CD4-positive, alpha-beta T cell treated with Interferon alpha-2 for 1 hour (primary cell): ENCODE results near the gene ANGPT4.
A peak's percentile ranks its signal among the peaks of the same experiment; 100 is the strongest.
"Not testable (repeated sequence)": the region's sequence is repeated elsewhere in the genome, so short reads cannot be mapped to it uniquely, and the experiment has no call there.

ENCODE experiments used
- DNase-seq, 2 donors: peaks; one replicate each; pipeline ENCODE4 v3.0.0-alpha.2; 2020 to 2022

The ANGPT4 gene

DNA sequence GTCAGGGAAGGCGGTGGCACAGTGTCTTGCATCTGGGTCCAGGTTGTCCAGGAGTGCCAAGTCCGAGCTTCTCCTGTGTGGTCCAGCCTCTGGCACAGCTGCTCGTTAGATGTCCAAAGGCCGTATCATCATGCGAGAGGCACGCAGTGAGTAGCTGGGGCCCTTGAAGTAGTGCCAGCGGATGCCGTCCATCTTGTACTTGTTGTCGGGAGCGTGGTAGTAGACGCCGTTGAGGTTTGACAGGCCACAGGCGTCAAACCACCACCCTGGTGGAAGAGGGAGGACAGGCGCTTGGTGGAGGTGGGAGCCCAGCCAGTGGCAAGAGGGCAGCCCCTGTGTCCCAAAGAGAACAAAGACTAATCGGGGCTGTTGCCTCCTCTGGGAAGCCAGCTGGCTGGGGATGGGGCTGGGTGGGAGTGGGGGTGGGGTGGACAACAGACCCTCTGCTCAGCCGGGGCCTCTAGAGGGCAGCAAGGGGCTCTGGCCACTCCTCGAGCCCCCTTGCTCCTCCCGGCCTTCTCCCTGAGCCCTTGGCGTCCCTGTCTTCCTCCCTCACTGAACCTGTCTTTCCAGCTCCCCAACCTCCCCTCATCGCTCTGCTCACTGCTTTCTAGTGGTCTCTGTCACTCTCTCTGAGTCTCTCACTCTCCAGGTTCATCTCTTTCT lies 43.1 kb downstream of the ANGPT4 start:
- DNase-seq: no peak

GRCh38 chr20:871948-872347 lies 44.2 kb downstream of the ANGPT4 start:
- DNase-seq: no peak

GRCh38 chr20:871436-871835 lies 44.7 kb downstream of the ANGPT4 start:
- DNase-seq: no peak

GRCh38 chr20:870758-871157 lies 45.4 kb downstream of the ANGPT4 start:
- DNase-seq: no peak

DNA sequence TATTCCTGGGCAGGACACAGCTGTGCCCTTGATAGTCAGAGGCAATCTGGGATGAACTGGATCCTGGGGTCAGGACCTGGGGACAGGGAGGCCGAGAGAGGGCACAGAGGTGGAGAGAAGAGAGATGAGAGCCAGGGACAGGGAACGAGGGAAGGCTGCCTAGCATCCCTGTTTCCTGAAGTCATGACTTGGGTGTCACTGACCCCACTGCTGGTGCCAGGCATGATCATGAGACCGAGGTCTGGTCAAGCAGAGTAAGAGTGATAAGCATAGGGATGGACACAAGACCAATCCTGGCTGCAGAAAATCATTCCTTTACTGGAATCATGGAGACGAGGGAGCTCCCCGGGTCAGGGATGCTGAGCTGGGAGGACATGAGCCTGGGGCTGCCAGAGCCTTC lies 46.5 kb downstream of the ANGPT4 start:
- no peak for DNase-seq

GRCh38 chr20:868279-868678 lies 47.9 kb downstream of the ANGPT4 start:
- no peak for DNase-seq

GRCh38 chr20:865440-865839 lies 50.7 kb downstream of the ANGPT4 start:
- no peak for DNase-seq

GRCh38 chr20:860891-861290 lies 55.2 kb downstream of the ANGPT4 start:
- no peak for DNase-seq

DNA sequence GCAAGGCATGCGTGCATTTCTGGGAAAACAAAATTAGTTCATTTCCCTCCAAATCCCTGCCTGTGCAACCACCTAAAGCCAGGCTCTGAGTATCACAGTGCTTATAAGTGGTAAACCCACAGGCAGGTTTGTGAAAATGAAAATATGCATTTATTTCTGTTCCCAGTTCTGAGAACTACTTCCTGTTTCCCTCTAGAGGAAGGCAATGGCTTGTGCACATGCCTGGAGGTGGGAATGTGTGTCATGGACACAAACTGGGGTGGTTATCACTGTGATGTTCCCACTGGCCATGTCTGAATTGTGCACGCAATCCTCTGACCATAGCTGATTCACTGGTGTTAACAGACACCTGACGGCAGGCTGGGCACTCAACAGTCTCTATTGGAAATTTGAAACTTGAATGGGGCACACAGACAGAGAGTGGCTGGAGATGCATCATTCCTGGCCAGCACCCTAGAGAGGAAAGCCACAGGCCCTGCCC lies 56.3 kb downstream of the ANGPT4 start:
- no peak for DNase-seq

GRCh38 chr20:858011-858410 lies 58.1 kb downstream of the ANGPT4 start:
- DNase-seq: no peak

- DNase-seq: peak; percentile 21 to 66
Observed at GRCh38 chr20:856361-856775, 59.8 kb downstream of the ANGPT4 start.

DNA sequence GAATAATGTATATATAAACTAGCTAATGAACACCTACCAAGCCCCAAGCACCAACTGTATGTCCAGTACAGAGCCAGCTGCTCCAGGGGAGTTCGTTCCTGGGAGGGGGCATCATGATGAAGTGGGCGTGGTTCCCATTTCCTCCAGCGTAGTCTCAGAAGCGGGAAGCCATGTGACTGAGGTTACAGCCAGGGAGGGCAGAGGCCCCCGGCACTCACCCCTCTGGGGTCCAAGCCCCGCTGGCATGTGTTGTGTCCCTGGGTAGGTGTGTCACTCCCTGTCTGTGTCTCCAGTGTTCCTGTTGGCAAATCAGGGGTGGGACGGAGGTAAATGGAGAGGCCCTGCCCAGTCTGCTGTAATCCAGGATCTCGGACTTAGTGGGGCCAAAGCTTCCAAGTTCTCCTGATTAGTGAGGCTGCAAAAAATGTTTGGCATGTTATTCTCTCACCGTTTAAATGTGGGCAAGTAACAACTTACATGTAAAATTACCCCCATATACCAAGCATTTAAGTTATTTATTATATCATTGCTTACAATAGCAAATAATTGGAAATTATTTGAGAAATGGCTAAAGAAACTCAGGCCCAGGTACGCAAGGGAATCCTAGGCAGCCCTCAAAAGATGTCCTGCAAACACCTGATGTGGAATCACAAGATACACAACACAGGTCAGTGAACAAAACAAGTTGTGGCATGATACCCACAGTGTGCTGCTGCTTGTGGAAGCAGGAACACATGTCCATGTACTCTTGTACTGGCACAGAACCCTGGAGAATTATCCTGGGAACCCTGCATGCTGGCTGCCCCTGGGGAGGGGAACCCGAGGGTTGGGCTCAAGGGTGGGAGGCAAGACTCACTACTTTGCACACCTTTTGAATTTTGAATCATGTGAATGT lies 60.4 kb downstream of the ANGPT4 start:
- peak in 1 of 2 donors; percentile 39 for DNase-seq

GRCh38 chr20:854601-855000 lies 61.5 kb downstream of the ANGPT4 start:
- DNase-seq: no peak

DNA sequence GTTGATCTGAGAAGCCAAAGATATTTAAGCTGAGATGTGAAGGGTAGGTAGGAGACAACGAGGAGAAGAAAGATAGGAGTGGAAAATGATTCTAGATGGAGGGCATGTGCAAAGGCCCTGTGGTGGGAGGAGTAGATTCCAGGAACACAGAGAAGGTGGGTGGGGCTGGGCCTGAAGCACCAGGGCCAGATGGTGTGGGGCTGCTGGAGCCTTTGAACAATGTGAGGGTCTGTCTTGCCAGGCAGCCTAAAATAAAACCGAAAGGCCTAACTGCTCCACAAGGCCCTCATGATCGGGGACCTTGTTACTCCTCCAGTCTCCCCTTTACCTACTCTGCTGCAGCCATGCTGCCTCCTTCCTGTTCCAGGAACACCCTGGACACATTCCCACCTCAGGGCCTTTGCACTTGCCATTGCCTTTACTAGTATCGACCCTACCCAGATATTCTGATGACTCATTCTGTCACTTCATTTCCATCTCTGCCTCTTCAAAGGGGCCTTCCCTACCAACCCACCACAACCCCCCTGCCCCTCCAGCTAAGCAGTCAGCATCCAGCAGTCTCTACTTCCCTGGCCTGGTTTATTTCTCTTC lies 62.6 kb downstream of the ANGPT4 start:
- no peak for DNase-seq

DNA sequence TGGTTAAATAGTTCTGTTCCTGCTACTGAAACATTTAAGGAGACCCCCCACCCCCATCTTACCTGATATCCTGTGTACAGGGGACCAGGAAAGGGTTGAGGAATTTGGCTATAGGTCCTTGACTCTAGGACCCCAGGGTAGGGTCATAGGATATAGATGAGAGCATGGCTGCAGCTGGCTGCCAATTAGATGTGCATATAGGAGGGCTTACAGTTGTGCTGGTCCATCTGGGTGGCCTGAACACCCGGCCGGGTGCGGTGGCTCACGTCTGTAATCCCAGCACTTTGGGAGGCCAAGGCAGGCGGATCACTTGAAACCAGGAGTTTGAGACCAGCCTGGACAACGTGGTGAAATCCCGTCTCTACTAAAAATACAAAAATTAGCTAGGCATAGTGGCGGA lies 67.4 kb downstream of the ANGPT4 start:
- not testable (repeated sequence) for DNase-seq

- no peak for DNase-seq
Observed at GRCh38 chr20:848193-848592, 67.9 kb downstream of the ANGPT4 start.

- DNase-seq: peak; percentile 54 to 68
Observed at GRCh38 chr20:846894-847278, 69.2 kb downstream of the ANGPT4 start.

DNA sequence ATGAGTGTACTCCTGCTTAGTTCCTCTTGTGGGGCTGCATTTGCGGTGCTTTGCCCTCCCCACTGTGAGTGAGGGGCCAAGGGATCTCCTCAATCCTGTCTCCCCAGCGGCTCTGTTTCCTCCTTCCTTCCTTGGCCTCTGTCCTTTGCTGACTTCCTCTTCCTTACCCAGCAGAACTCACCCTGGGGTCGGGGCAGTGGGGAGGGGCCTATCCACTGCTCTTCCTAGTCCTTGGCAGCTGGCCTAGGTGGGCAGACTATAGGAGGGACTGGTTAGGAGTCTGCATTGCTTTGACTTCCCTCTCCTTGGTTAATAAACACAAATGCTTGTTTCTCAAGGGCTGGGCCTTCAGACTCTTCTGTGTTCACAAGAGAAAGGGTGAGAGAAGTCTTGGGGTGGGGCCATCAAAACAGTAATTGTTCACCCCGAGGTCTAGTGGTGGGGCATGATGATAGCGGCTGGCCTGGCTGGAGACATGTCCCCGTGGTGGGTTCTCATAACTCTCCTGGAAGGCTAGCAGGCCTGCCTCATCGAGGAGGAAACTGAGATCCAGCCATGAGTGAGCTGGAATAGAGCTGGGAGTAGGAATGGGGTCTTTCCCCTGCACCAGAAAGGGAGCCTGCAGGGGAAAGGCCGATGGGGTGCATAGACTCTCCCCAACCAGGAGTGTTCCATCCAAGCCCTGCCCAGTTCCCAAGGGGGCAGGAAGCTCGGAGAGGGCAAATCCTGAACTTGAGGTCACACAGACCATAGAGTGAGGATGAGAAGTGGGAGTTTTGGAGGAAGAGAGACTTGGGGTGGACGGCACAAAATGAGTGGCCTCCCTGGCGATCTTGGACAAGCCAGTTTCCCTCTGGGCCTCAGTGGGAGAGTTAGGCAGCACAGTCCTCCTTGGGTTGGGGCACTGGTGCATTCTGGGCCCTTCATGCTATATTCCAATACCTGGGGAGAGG lies 69.9 kb downstream of the ANGPT4 start:
- DNase-seq: peak in 1 of 2 donors; percentile 28

DNA sequence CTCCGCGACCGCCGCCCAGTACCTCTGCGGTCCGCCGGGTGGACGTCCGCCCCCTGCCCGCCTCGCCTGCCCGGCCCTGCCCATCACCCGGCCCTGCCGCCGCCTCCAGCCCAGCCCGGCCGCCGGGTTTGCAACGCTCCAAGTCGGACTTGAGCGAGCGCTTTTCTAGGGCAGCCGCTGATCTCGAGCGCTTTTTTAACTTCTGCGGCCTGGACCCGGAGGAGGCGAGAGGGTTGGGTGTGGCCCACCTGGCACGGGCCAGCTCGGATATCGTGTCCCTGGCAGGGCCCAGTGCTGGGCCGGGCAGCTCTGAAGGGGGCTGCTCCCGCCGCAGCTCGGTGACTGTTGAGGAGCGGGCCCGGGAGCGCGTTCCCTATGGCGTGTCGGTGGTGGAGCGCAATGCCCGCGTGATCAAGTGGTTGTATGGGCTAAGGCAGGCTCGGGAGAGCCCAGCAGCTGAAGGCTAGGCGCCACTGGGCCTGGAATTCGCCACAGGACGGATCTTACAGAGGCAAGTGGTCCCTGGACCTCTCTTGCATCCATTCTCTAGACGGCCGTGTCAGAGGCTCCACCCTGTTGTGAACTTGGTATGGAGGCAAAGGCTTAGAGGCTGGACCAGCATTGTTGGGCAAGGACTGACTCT lies 70.8 kb downstream of the ANGPT4 start:
- peak in 1 of 2 donors; percentile 18 for DNase-seq

DNA sequence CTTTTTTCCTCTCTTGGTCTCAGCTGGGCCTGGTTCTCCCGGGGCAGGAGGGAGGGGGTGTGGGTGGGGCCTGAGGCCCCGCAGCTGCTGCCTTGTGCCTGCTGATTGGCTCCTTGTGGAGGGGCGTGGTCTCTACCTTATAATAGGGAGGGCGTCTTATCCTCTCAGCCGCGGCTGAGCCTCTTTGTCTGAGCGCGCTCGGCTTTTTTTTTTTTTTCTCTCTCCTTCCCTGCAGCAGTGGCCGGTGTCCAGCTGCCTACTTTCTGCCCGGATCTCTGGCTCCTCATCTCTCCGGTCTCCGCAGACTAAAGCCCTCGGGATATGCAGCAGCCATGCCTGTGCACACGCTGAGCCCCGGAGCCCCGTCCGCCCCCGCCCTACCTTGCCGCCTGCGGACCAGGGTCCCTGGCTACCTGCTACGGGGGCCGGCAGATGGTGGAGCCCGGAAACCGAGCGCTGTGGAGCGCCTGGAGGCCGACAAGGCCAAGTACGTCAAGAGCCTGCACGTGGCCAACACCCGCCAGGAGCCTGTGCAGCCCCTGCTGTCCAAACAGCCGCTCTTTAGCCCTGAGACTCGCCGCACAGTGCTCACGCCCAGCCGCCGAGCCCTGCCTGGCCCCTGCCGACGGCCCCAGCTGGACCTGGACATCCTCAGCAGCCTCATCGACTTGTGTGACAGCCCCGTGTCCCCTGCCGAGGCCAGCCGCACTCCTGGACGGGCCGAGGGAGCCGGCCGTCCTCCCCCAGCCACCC lies 71.5 kb downstream of the ANGPT4 start:
- DNase-seq: peak; percentile 94 to 95

- no peak for DNase-seq
Observed at GRCh38 chr20:843912-844311, 72.2 kb downstream of the ANGPT4 start.
